ENCODE data around the gene GAB1. TPM values are rescaled to one million over a fixed set of nuclear protein-coding genes. Genes with fewer than 3 reads are reported as not detected.

GAB1 gene
- total and polyA plus RNA-seq, 2 of the 8 experiments (the other 6 are each of a cell fraction or from before 2014, with no cell fraction given): 6.8 to 21.3 TPM

DNA sequence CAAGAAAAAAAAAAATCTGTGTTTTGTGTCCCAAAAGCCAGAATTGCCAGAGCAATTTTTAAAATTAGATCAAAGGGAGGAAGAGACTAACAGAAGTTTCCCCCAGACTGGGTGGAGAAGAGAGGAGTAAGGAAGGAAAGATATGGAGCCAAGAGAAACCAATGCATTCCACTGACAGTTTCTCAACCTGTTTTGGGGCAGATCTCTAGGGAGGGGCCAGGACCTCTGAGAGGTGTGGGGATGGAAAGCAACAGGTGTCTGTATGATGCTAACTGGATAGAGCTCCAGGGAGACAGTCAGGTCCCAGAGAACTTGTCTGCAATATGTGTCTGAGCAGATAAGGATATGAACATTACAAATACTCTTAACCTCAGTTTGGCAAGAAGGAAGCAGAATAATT, 22.7 kb upstream of the GAB1 start (continued):
- no peak for TF ChIP-seq KDM1A (IDR thresholded peaks at IDR 0.05; ENCODE audit: borderline replicate concordance, low read length)
- TF ChIP-seq TCF12 (IDR thresholded peaks at IDR 0.05; ENCODE audit: low read depth, low read length): no peak
- no peak for TF ChIP-seq MAFK (IDR thresholded peaks at IDR 0.05; ENCODE audit: low read depth, low read length)
- no peak for TF ChIP-seq SUZ12 (IDR thresholded peaks at IDR 0.05; ENCODE audit: low read length)
- no peak for TF ChIP-seq ZNF274 (IDR thresholded peaks at IDR 0.05; ENCODE audit: borderline replicate concordance, extremely low read depth, low read length)
- TF ChIP-seq TAF1 (IDR thresholded peaks at IDR 0.05; ENCODE audit: low read depth, low read length): no peak
